GM12873 (cell line): ENCODE measurements around the gene SFT2D2.

Source experiments
- CTCF ChIP-seq: IDR thresholded peaks from 2 replicates; pipeline ENCODE4 v1.5.1; 2012; ENCODE audit warnings: low read depth, mild to moderate bottlenecking, moderate library complexity, low read length, control low read depth; ENCODE audit not compliant: insufficient read depth; ENCODE audit errors: missing control alignments

The SFT2D2 gene

GRCh38 chr1:168217664-168218063 lies 8.1 kb upstream of the SFT2D2 start:
- TF ChIP-seq CTCF: no peak

GRCh38 chr1:168218658-168219057 lies 7.1 kb upstream of the SFT2D2 start:
- TF ChIP-seq CTCF: no peak

- no peak for TF ChIP-seq CTCF
These were observed 5.3 kb upstream of the SFT2D2 start for GRCh38 chr1:168220470-168220871.

- no peak for TF ChIP-seq CTCF
These were observed 4.5 kb upstream of the SFT2D2 start for GRCh38 chr1:168221275-168221674.

GRCh38 chr1:168223261-168223660 lies 2.5 kb upstream of the SFT2D2 start:
- TF ChIP-seq CTCF: no peak

- TF ChIP-seq CTCF: no peak
These were observed 1.9 kb upstream of the SFT2D2 start for GRCh38 chr1:168223681-168224540.

GRCh38 chr1:168224991-168225390 lies 813 bp upstream of the SFT2D2 start:
- TF ChIP-seq CTCF: no peak
